H4 (cell line): ENCODE measurements around the gene OR51B5. TPM values are rescaled to one million over a fixed set of nuclear protein-coding genes. Genes with fewer than 3 reads are reported as not detected.
"Not testable (repeated sequence)": the region's sequence is repeated elsewhere in the genome, so short reads cannot be mapped to it uniquely, and the experiment has no call there.

Experiments used
- DNase-seq: peaks from one replicate; pipeline ENCODE4 v3.0.0-alpha.2; 2015; ENCODE audit warnings: low spot score
- total RNA-seq: library from RNA; depleted of rRNA; stranded (reverse); fragments of >200 nt; shearing (Covaris generic); gene quantifications from 2 replicates; pipeline ENCODE4 v1.2.3, GENCODE V29; 2014; rRNA removed

The OR51B5 gene
- 28.2 and 31.4 TPM in 2 replicates for total RNA-seq

GRCh38 chr11:5343474-5344335, at the start of gene OR51B5:
TSS of gene OR51B5 (minus strand) at chr11:5343524. CDS start at chr11:5343524, 0 bp downstream.
- no peak for DNase-seq

- DNase-seq: no peak
Measured at GRCh38 chr11:5390210-5390609, 46.9 kb upstream of the OR51B5 start.

- no peak for DNase-seq
Measured at GRCh38 chr11:5384335-5384734, 41.0 kb upstream of the OR51B5 start.

- no peak for DNase-seq
Measured at GRCh38 chr11:5383576-5383975, 40.3 kb upstream of the OR51B5 start, which contains the start of gene OR51M1. TSS of gene OR51M1 (plus strand) at chr11:5383812. CDS start at chr11:5389399, 5,587 bp downstream.

GRCh38 chr11:5380740-5381342, 37.5 kb upstream of the OR51B5 start:
- peak; percentile 67 for DNase-seq

GRCh38 chr11:5369789-5370188, 26.5 kb upstream of the OR51B5 start:
- no peak for DNase-seq

- DNase-seq: no peak
Measured at GRCh38 chr11:5368502-5369043, 25.2 kb upstream of the OR51B5 start.

- DNase-seq: peak; percentile 32
Measured at GRCh38 chr11:5367448-5368074, 24.2 kb upstream of the OR51B5 start.

- no peak for DNase-seq
Measured at GRCh38 chr11:5366856-5367255, 23.5 kb upstream of the OR51B5 start.

GRCh38 chr11:5366365-5366764, 23.0 kb upstream of the OR51B5 start:
- not testable (repeated sequence) for DNase-seq

- peak; percentile 20 for DNase-seq
Measured at GRCh38 chr11:5364214-5364613, 20.9 kb upstream of the OR51B5 start.

- no peak for DNase-seq
Measured at GRCh38 chr11:5363679-5364078, 20.4 kb upstream of the OR51B5 start.

GRCh38 chr11:5362017-5362625, 18.8 kb upstream of the OR51B5 start:
- no peak for DNase-seq

GRCh38 chr11:5356031-5356430, 12.7 kb upstream of the OR51B5 start:
- DNase-seq: not testable (repeated sequence)

GRCh38 chr11:5351208-5351607, 7.9 kb upstream of the OR51B5 start, which contains the start of gene OR51B6:
TSS of gene OR51B6 (plus strand) at chr11:5351508. CDS start at chr11:5351508, 0 bp downstream.
- DNase-seq: no peak

GRCh38 chr11:5349550-5349949, 6.2 kb upstream of the OR51B5 start:
- DNase-seq: no peak

GRCh38 chr11:5348551-5349194, 5.3 kb upstream of the OR51B5 start:
- no peak for DNase-seq

GRCh38 chr11:5345831-5346230, 2.5 kb upstream of the OR51B5 start:
- no peak for DNase-seq

- DNase-seq: no peak
Measured at GRCh38 chr11:5339771-5340322, 3.5 kb downstream of the OR51B5 start.

GRCh38 chr11:5337253-5337652, 6.1 kb downstream of the OR51B5 start:
- DNase-seq: not testable (repeated sequence)

GRCh38 chr11:5336331-5336730, 7.0 kb downstream of the OR51B5 start:
- DNase-seq: no peak
